B cell (primary cell): ENCODE measurements around the gene PTGES2. TPM values are rescaled to one million over a fixed set of nuclear protein-coding genes. Genes with fewer than 3 reads are reported as not detected.

Experiments
- ATAC-seq: fragments of 200-7000 bp; cut with Tn5 transposase; one replicate; pipeline ENCODE4 v1.10.0; 2021; ENCODE audit warnings: low read depth, mild to moderate bottlenecking, moderate number of reproducible peaks, moderate library complexity
- CTCF ChIA-PET: fragments of 350-600 bp; sonication (Branson Sonifier 250); formaldehyde crosslinking; loops from one replicate; lab custom pipeline; 2021; ENCODE audit warnings: antibody characterized with exemption, inconsistent platforms; lab: Charles Lee
- POLR2A ChIA-PET: fragments of 350-600 bp; sonication (Branson Sonifier 250); formaldehyde crosslinking; loops from one replicate; lab custom pipeline; 2021; ENCODE audit warnings: antibody characterized with exemption; lab: Charles Lee
- DNase-seq: peaks from one replicate; pipeline ENCODE4 v3.0.0; 2013
- H2AFZ ChIP-seq: 2 replicates; pipeline ENCODE4 v1.6.1; 2012; ENCODE audit warnings: mild to moderate bottlenecking, low read depth, low read length; ENCODE audit not compliant: insufficient read depth, poor library complexity, severe bottlenecking
- H3K27ac ChIP-seq, 2 donors: 1 replicate in 1 of 2; 2 replicates in 1 of 2; pipeline ENCODE4 v1.5.1; 2012 to 2013; ENCODE audit warnings: low read length in 2 of 2, mild to moderate bottlenecking in 2 of 2, moderate library complexity in 1 of 2
- H3K27me3 ChIP-seq, 4 experiments: fragments of 200-600 bp in 1 of 4; sonication (generic) in 1 of 4; replicated peaks in 1 of 4; 1 replicate in 2 of 4; 2 replicates in 2 of 4; pipeline versions ENCODE4 v1.6.1 to v1.7.0; 2013 to 2016; ENCODE audit warnings: low read length in 3 of 4, mild to moderate bottlenecking in 2 of 4, mixed read lengths in 1 of 4, moderate library complexity in 1 of 4; ENCODE audit not compliant: insufficient read depth in 4 of 4, control insufficient read depth in 3 of 4; ENCODE audit errors: control extremely low read depth in 1 of 4
- H3K36me3 ChIP-seq, 2 experiments: replicated peaks in 1 of 2; 1 replicate in 1 of 2; 2 replicates in 1 of 2; pipeline versions ENCODE4 v1.6.1 to v1.7.1; 2013; ENCODE audit warnings: low read length in 1 of 2; ENCODE audit not compliant: insufficient read depth in 2 of 2, control insufficient read depth in 1 of 2; ENCODE audit errors: control extremely low read depth in 1 of 2, extremely low read depth in 1 of 2
- H3K4me1 ChIP-seq, 2 donors: fragments of 200-600 bp in 1 of 2; sonication (generic) in 1 of 2; 1 replicate in 1 of 2; 2 replicates in 1 of 2; pipeline versions ENCODE4 v1.5.1 to v1.6.1; 2013 to 2017; ENCODE audit warnings: low read length in 2 of 2; ENCODE audit not compliant: control insufficient read depth in 2 of 2, insufficient read depth in 2 of 2
- H3K4me2 ChIP-seq: replicated peaks from 2 replicates; pipeline ENCODE3; 2012; ENCODE audit warnings: mild to moderate bottlenecking, low read depth, low read length; ENCODE audit not compliant: poor library complexity, severe bottlenecking
- H3K4me3 ChIP-seq, 5 experiments: fragments of 200-600 bp in 1 of 5; sonication (generic) in 1 of 5; 1 replicate in 3 of 5; 2 replicates in 2 of 5; pipeline versions ENCODE4 v1.5.1 to v1.7.0; 2011 to 2016; ENCODE audit warnings: low read length in 4 of 5, mild to moderate bottlenecking in 4 of 5, low read depth in 2 of 5, control low read depth in 1 of 5, moderate library complexity in 1 of 5; ENCODE audit not compliant: insufficient read depth in 1 of 5; ENCODE audit errors: control extremely low read depth in 1 of 5, extremely low read depth in 1 of 5
- H3K79me2 ChIP-seq: fragments of 200-600 bp; sonication (generic); one replicate; pipeline ENCODE4 v1.6.0; 2016; ENCODE audit warnings: low read length; ENCODE audit not compliant: control insufficient read depth, insufficient read depth
- H3K9ac ChIP-seq: fragments of 200-600 bp; sonication (generic); 2 replicates; pipeline ENCODE4 v1.6.1; 2017; ENCODE audit warnings: mild to moderate bottlenecking, low read length, moderate library complexity
- H3K9me3 ChIP-seq, 3 donors: one replicate each; pipeline versions ENCODE4 v1.6.1 to v1.7.1; 2013; ENCODE audit warnings: low read length in 2 of 3; ENCODE audit not compliant: control insufficient read depth in 2 of 3, insufficient read depth in 1 of 3; ENCODE audit errors: control extremely low read depth in 1 of 3
- H4K20me1 ChIP-seq: 2 replicates; pipeline ENCODE4 v1.6.0; 2012; ENCODE audit warnings: mild to moderate bottlenecking, low read length; ENCODE audit not compliant: insufficient read depth, control insufficient read depth, poor library complexity, severe bottlenecking
- H3K27ac Mint-ChIP-seq: one replicate; pipeline ENCODE4 v1.8.0; 2021; ENCODE audit warnings: mixed read lengths
- H3K27me3 Mint-ChIP-seq: one replicate; pipeline ENCODE4 v1.8.0; 2021; ENCODE audit warnings: mixed read lengths
- H3K4me1 Mint-ChIP-seq: one replicate; pipeline ENCODE4 v1.8.0; 2021; ENCODE audit warnings: mixed read lengths
- H3K4me3 Mint-ChIP-seq: one replicate; pipeline ENCODE4 v1.8.0; 2021; ENCODE audit warnings: mixed read lengths
- H3K9me3 Mint-ChIP-seq: one replicate; pipeline ENCODE4 v1.8.0; 2022; ENCODE audit warnings: mixed read lengths; ENCODE audit not compliant: insufficient read depth
- CTCF ChIP-seq: fragments of 200-600 bp; IDR thresholded peaks from one replicate; pipeline ENCODE4 v1.8.0; 2022; ENCODE audit warnings: antibody characterized with exemption, mild to moderate bottlenecking
- EZH2 ChIP-seq: IDR thresholded peaks from 2 replicates; pipeline ENCODE4 v1.6.1; 2012; ENCODE audit warnings: borderline replicate concordance, low read depth, mild to moderate bottlenecking, moderate library complexity, low read length; ENCODE audit not compliant: insufficient read depth, poor library complexity, severe bottlenecking
- WGBS: methylation state at CpG from one replicate; pipeline ENCODE4 v1.1.5; 2013; ENCODE audit warnings: missing lambda C conversion rate; ENCODE audit not compliant: insufficient coverage; 5-methylcytosine and 5-hydroxymethylcytosine counted together
- intact Hi-C: fragments of 100-400 bp; cut with micrococcal nuclease; formaldehyde crosslinking; loops from one replicate; pipeline ENCODE4 v1.10.0; 2022
- polyA plus RNA-seq: library from polyadenylated mRNA; depleted of rRNA; stranded (reverse); fragments of >200 nt; gene quantifications from 2 replicates; pipeline ENCODE4 v1.2.3, GENCODE V29; 2012
- total RNA-seq, 2 donors: library from RNA; stranded (reverse); fragments of 120-200 nt in 1 of 2; gene quantifications; 1 replicate in 1 of 2; 2 replicates in 1 of 2; pipeline versions ENCODE4 v1.2.3 to v1.2.4, GENCODE V29; 2013 to 2022

The PTGES2 gene
- total and polyA plus RNA-seq, 2 donors (not counting 1 experiment from before 2014, with no cell fraction given), result 77.8 to 113 TPM

GRCh38 chr9:128150594-128151308, 23.2 kb upstream of the PTGES2 start:
- ChIA-PET CTCF (interaction anchor here (1.6 kb wide), 1 partner anchor 33 kb away, joined by 4 read pairs; no protein-coding TSS in a partner anchor), POLR2A (no interaction called here)
- Histone ChIP-seq H3K4me1 (no peaks in the 10 kb centered on the region), H3K4me2 (no peak overlapping the region), H3K79me2 (no peaks in the 10 kb centered on the region), H4K20me1 (no peaks in the 10 kb centered on the region), H2AFZ (no peak overlapping the region), H3K27me3 (no peaks in the 10 kb centered on the region), H3K4me3 (no peak overlapping the region), H3K9ac (no peak overlapping the region), H3K9me3 (no peaks in the 10 kb centered on the region), H3K36me3 (no peaks in the 10 kb centered on the region), H3K27ac (no peak overlapping the region)
- no peak overlapping the region for H3K4me3 Mint-ChIP-seq
- H3K27ac Mint-ChIP-seq, result peak overlapping the region; percentile 37
- peaks cover 7% of the 10 kb centered on the region for H3K27me3 Mint-ChIP-seq
- no peaks in the 10 kb centered on the region for H3K4me1 Mint-ChIP-seq
- 81% methylated on average over 19 of the region's 19 CpGs for WGBS
- DNase-seq (no peak), ATAC-seq (peak; percentile 41)
- TF ChIP-seq CTCF (peak; percentile 20), EZH2 (no peak)
- intact Hi-C loops, result no loop called here
- H3K9me3 Mint-ChIP-seq, result no peaks in the 10 kb centered on the region

GRCh38 chr9:128149951-128150593, 22.5 kb upstream of the PTGES2 start:
- Mint-ChIP-seq H3K27me3 (peaks cover 7% of the 10 kb centered on the region), H3K4me3 (no peak overlapping the region), H3K4me1 (no peaks in the 10 kb centered on the region), H3K9me3 (no peaks in the 10 kb centered on the region), H3K27ac (no peak overlapping the region)
- no peaks in the 10 kb centered on the region for H4K20me1 ChIP-seq
- no peak for ATAC-seq
- H2AFZ ChIP-seq, result no peak overlapping the region
- no peak for DNase-seq
- TF ChIP-seq CTCF, result no peak
- no peak for TF ChIP-seq EZH2
- ChIA-PET POLR2A (no interaction called here), CTCF (interaction anchor here (1.6 kb wide), 1 partner anchor 32 kb away, joined by 4 read pairs; no protein-coding TSS in a partner anchor)
- H3K4me1 ChIP-seq, result no peaks in the 10 kb centered on the region
- 62% methylated on average over 10 of the region's 11 CpGs for WGBS
- H3K27me3 ChIP-seq, result no peaks in the 10 kb centered on the region
- no peaks in the 10 kb centered on the region for H3K79me2 ChIP-seq
- H3K4me3 ChIP-seq, result no peak overlapping the region
- no peak overlapping the region for H3K9ac ChIP-seq
- intact Hi-C loops, result no loop called here
- H3K27ac ChIP-seq, result no peak overlapping the region
- H3K36me3 ChIP-seq, result no peaks in the 10 kb centered on the region
- H3K9me3 ChIP-seq, result no peaks in the 10 kb centered on the region
- no peak overlapping the region for H3K4me2 ChIP-seq
